ENCODE results near the gene NLGN1. TPM values are rescaled to one million over a fixed set of nuclear protein-coding genes. Genes with fewer than 3 reads are reported as not detected.

NLGN1 gene
- total and polyA plus RNA-seq, 2 of the 13 experiments (the other 11 are each of a cell fraction or from before 2014, with no cell fraction given) = not detected

DNA sequence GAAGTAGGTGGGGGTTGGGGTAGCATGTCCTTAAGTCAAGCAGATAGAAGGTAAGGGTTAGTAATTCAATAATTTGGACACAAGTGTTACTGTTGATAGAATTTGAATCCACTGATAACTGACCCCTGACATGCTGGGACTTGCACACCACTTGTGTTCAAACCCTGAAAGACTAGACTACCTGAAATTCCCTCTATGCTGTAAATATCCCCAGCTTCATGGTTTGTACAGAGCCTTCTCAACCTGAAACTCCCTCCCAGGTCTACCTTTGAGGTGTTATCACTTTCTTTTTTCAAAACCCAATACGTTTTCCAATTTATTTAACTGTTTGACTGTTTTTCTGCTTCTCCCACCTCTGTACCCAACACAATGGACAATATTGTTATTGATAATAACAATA is 459.6 kb downstream of the NLGN1 start:
- no peak for TF ChIP-seq KLF13 (CRISPR knock-in tag; IDR thresholded peaks at IDR 0.05)
- TF ChIP-seq ZNF644 (CRISPR knock-in tag; IDR thresholded peaks at IDR 0.05; ENCODE audit: low read depth) = no peak
- TF ChIP-seq MIER3 (CRISPR knock-in tag; IDR thresholded peaks at IDR 0.05; ENCODE audit: borderline replicate concordance) = no peak
- no peak for TF ChIP-seq MEF2D (CRISPR knock-in tag; IDR thresholded peaks at IDR 0.05)
- TF ChIP-seq ZNF256 (CRISPR knock-in tag; conservative IDR thresholded peaks at IDR 0.05) = no peak
- H3K4me2 ChIP-seq (ENCODE audit: low read depth, low read length) = no peak overlapping the region
- ChIA-PET CTCF (ENCODE audit: low intra/inter-chr PET ratio, low total read pairs) (no interaction called here), POLR2A (no interaction called here)
- ATAC-seq (no peak), FAIRE-seq (no peak), DNase-seq (ENCODE audit: low spot score) (no peak)
- H3K27me3 ChIP-seq (ENCODE audit: control insufficient read depth in 1 of 2, insufficient read depth in 2 of 2, low read length in 2 of 2) = no peaks in the 10 kb centered on the region
- H3K27ac ChIP-seq (ENCODE audit: extremely low read length, insufficient read depth, low read length) = no peak overlapping the region
- no peaks in the 10 kb centered on the region for H3K4me1 ChIP-seq (ENCODE audit: insufficient read depth, low read length)
- 0% methylated on average over 1 of the region's 1 CpG for WGBS (ENCODE audit: low lambda C conversion rate)
- no TSS peak for BruUV-seq (replicated peaks)
- no peak overlapping the region for H3K9ac ChIP-seq (ENCODE audit: insufficient read depth, low read depth, low read length)
- intact Hi-C loops (cut with micrococcal nuclease; ENCODE audit: unreplicated experiment) = no loop called here
- no peaks in the 10 kb centered on the region for H3K36me3 ChIP-seq (replicated peaks in 1 of 2; ENCODE audit: control insufficient read depth in 1 of 2, insufficient read depth in 2 of 2, low read length in 2 of 2)
- H4K20me1 ChIP-seq (ENCODE audit: insufficient read depth, low read length) = no peaks in the 10 kb centered on the region
- no peaks in the 10 kb centered on the region for H3K79me2 ChIP-seq (ENCODE audit: insufficient read depth, low read length)
- no peak overlapping the region for H3K4me3 ChIP-seq (replicated peaks in 1 of 3; ENCODE audit: insufficient read depth in 1 of 3, low read depth in 2 of 3, low read length in 3 of 3)
- H3K9me3 ChIP-seq (ENCODE audit: low read length) = no peaks in the 10 kb centered on the region
- no peak overlapping the region for H2AFZ ChIP-seq (ENCODE audit: low read length)
- in situ Hi-C loops (cut with HindIII; ENCODE audit: extremely low pct_ligation_motif_present, low pct_unique_long_range_greater_than_20kb) = no loop called here

DNA sequence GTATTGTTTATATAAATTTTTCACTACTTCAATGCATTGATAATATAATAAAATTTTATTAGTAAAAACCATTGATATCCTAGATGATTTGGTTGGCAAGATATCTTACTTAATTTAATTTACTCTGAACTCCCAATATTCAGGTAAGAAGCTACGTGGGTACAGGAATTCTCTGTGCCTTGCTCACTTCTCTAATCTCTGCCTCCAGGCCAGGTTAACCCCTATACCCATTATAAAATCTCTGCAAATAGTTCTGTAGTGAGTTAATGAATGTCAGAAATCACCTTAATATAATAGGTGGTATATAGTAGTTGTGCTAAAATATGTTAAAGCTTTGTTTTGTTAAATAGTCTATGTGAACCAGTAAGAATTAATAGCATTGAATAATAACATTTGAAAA is 465.2 kb downstream of the NLGN1 start:
- ChIA-PET CTCF (ENCODE audit: low intra/inter-chr PET ratio, low total read pairs) (no interaction called here), POLR2A (no interaction called here)
- Histone ChIP-seq H3K27me3 (ENCODE audit: control insufficient read depth in 1 of 2, insufficient read depth in 2 of 2, low read length in 2 of 2) (no peaks in the 10 kb centered on the region), H3K4me3 (replicated peaks in 1 of 3; ENCODE audit: insufficient read depth in 1 of 3, low read depth in 2 of 3, low read length in 3 of 3) (no peak overlapping the region), H3K79me2 (ENCODE audit: insufficient read depth, low read length) (no peaks in the 10 kb centered on the region), H2AFZ (ENCODE audit: low read length) (no peak overlapping the region), H3K4me1 (ENCODE audit: insufficient read depth, low read length) (no peaks in the 10 kb centered on the region), H3K9me3 (ENCODE audit: low read length) (no peaks in the 10 kb centered on the region), H3K4me2 (ENCODE audit: low read depth, low read length) (no peak overlapping the region), H4K20me1 (ENCODE audit: insufficient read depth, low read length) (no peaks in the 10 kb centered on the region), H3K36me3 (replicated peaks in 1 of 2; ENCODE audit: control insufficient read depth in 1 of 2, insufficient read depth in 2 of 2, low read length in 2 of 2) (no peaks in the 10 kb centered on the region), H3K27ac (ENCODE audit: extremely low read length, insufficient read depth, low read length) (no peak overlapping the region), H3K9ac (ENCODE audit: insufficient read depth, low read depth, low read length) (no peak overlapping the region)
- ATAC-seq = no peak
- in situ Hi-C loops (cut with HindIII; ENCODE audit: extremely low pct_ligation_motif_present, low pct_unique_long_range_greater_than_20kb) = no loop called here
- no peak for DNase-seq (ENCODE audit: low spot score)
- FAIRE-seq = no peak
- 3% methylated on average over 1 of the region's 1 CpG for WGBS (ENCODE audit: low lambda C conversion rate)
- intact Hi-C loops (cut with micrococcal nuclease; ENCODE audit: unreplicated experiment) = no loop called here
- no peak for TF ChIP-seq JARID2 (CRISPR knock-in tag; IDR thresholded peaks at IDR 0.05; ENCODE audit: insufficient replicate concordance)
- no peak for TF ChIP-seq FIP1L1 (IDR thresholded peaks at IDR 0.05; ENCODE audit: borderline replicate concordance, insufficient read depth, low read depth, low read length)
- TF ChIP-seq ZNF383 (CRISPR knock-in tag; IDR thresholded peaks at IDR 0.05; ENCODE audit: borderline replicate concordance) = no peak
- no peak for TF ChIP-seq KDM5A (IDR thresholded peaks at IDR 0.05; ENCODE audit: borderline replicate concordance, low read length)
- no peak for TF ChIP-seq REXO4 (CRISPR knock-in tag; IDR thresholded peaks at IDR 0.05; ENCODE audit: borderline replicate concordance)
- TF ChIP-seq, protein P1, sequence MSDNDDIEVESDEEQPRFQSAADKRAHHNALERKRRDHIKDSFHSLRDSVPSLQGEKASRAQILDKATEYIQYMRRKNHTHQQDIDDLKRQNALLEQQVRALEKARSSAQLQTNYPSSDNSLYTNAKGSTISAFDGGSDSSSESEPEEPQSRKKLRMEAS (IDR thresholded peaks at IDR 0.05) = no peak
- no peak for TF ChIP-seq RAD21 (CRISPR knock-in tag; IDR thresholded peaks at IDR 0.05)
- TF ChIP-seq SALL2 (CRISPR knock-in tag; IDR thresholded peaks at IDR 0.05) = no peak
- TF ChIP-seq ATF1 (CRISPR knock-in tag; IDR thresholded peaks at IDR 0.05) = no peak
- TF ChIP-seq ZKSCAN8 (CRISPR knock-in tag; IDR thresholded peaks at IDR 0.05; ENCODE audit: borderline replicate concordance) = no peak
- TF ChIP-seq ARNT (IDR thresholded peaks at IDR 0.05) = no peak
- no peak for TF ChIP-seq ZNF788 (CRISPR knock-in tag; IDR thresholded peaks at IDR 0.05; ENCODE audit: borderline replicate concordance)
- TF ChIP-seq SMAD9 (CRISPR knock-in tag; IDR thresholded peaks at IDR 0.05) = no peak
- TF ChIP-seq ZFP1 (CRISPR knock-in tag; IDR thresholded peaks at IDR 0.05) = no peak
- no peak for TF ChIP-seq CBX5 (CRISPR knock-in tag; IDR thresholded peaks at IDR 0.05; ENCODE audit: borderline replicate concordance)
- no peak for TF ChIP-seq ZFP36L2 (CRISPR knock-in tag; IDR thresholded peaks at IDR 0.05)
- no peak for TF ChIP-seq HNF4G (IDR thresholded peaks at IDR 0.05; ENCODE audit: borderline replicate concordance, low read depth, low read length)
- TF ChIP-seq HNF4G (CRISPR knock-in tag; IDR thresholded peaks at IDR 0.05; ENCODE audit: borderline replicate concordance, low read depth) = no peak
- TF ChIP-seq EZH2 (conservative IDR thresholded peaks at IDR 0.05; ENCODE audit: low read depth, low read length) = no peak
- TF ChIP-seq ERF (CRISPR knock-in tag; IDR thresholded peaks at IDR 0.05) = no peak
- BruUV-seq (replicated peaks) = no TSS peak
